Stimulated activated CD4-positive, alpha-beta T cell treated with anti-CD3 and anti-CD28 coated beads, Interleukin-4, amount 100 ng/mL, for 48 hours (primary cell): ENCODE results near the gene SLC23A3.

Experiments
- DNase-seq, 2 donors: peaks; one replicate each; pipeline ENCODE4 v3.0.0-alpha.2; 2020; ENCODE audit warnings: low read depth in 2 of 2

SLC23A3 gene

GRCh38 chr2:219142329-219142728 lies 27.5 kb downstream of the SLC23A3 start:
- no peak for DNase-seq

GRCh38 chr2:219140722-219141121 lies 29.1 kb downstream of the SLC23A3 start:
- DNase-seq: no peak

- DNase-seq: no peak
Measured at GRCh38 chr2:219133976-219134375, 35.9 kb downstream of the SLC23A3 start.

- DNase-seq: no peak
Measured at GRCh38 chr2:219131744-219132143, 38.1 kb downstream of the SLC23A3 start.

- no peak for DNase-seq
Measured at GRCh38 chr2:219131327-219131726, 38.5 kb downstream of the SLC23A3 start.

GRCh38 chr2:219129589-219129988 lies 40.2 kb downstream of the SLC23A3 start:
- DNase-seq: no peak

- DNase-seq: no peak
Measured at GRCh38 chr2:219128396-219128795, 41.4 kb downstream of the SLC23A3 start.

- DNase-seq: no peak
Measured at GRCh38 chr2:219127037-219127635, 42.7 kb downstream of the SLC23A3 start.

GRCh38 chr2:219126555-219126954 lies 43.3 kb downstream of the SLC23A3 start:
- no peak for DNase-seq

GRCh38 chr2:219125886-219126270 lies 44.0 kb downstream of the SLC23A3 start:
- no peak for DNase-seq

GRCh38 chr2:219125225-219125885 lies 44.5 kb downstream of the SLC23A3 start:
- peak in 1 of 2 donors; percentile 35 for DNase-seq

GRCh38 chr2:219124381-219125110 lies 45.3 kb downstream of the SLC23A3 start:
- no peak for DNase-seq

- no peak for DNase-seq
Measured at GRCh38 chr2:219123356-219124135, 46.3 kb downstream of the SLC23A3 start.

GRCh38 chr2:219122202-219122980 lies 47.4 kb downstream of the SLC23A3 start:
- DNase-seq: no peak

- DNase-seq: no peak
Measured at GRCh38 chr2:219120082-219120481, 49.7 kb downstream of the SLC23A3 start.

- DNase-seq: peak; percentile 58 to 60
Measured at GRCh38 chr2:219119422-219120043, 50.3 kb downstream of the SLC23A3 start.

- no peak for DNase-seq
Measured at GRCh38 chr2:219118504-219118903, 51.3 kb downstream of the SLC23A3 start.

- no peak for DNase-seq
Measured at GRCh38 chr2:219116776-219117646, 52.8 kb downstream of the SLC23A3 start.

GRCh38 chr2:219112651-219113338 lies 57.0 kb downstream of the SLC23A3 start:
- no peak for DNase-seq
